Astrocyte of the cerebellum (primary cell): ENCODE results near the gene RAPGEF4.

Experiments used
- DNase-seq: peaks from one replicate; pipeline ENCODE4 v3.0.0-alpha.2; 2011; ENCODE audit warnings: low read depth
- H3K4me3 ChIP-seq: 2 replicates; pipeline ENCODE4 v1.5.1; 2011; ENCODE audit warnings: mild to moderate bottlenecking, low read depth, low read length, moderate library complexity
- CTCF ChIP-seq: IDR thresholded peaks from 2 replicates; pipeline ENCODE4 v1.5.1; 2012; ENCODE audit warnings: low read length, low read depth, moderate library complexity, mild to moderate bottlenecking; ENCODE audit errors: missing control alignments
- in situ Hi-C: cut with HindIII; loops from 2 replicates; pipeline ENCODE4 v1.10.0; 2017; ENCODE audit warnings: low sequenced_read_pairs

Gene RAPGEF4

GRCh38 chr2:172986040-172986439 is 250.4 kb downstream of the RAPGEF4 start:
- DNase-seq: no peak
- no peak for TF ChIP-seq CTCF

GRCh38 chr2:172988728-172989127 is 253.1 kb downstream of the RAPGEF4 start:
- H3K4me3 ChIP-seq: no peak overlapping the region
- DNase-seq: no peak
- in situ Hi-C loops: no loop called here
- no peak for TF ChIP-seq CTCF

More at GRCh38 chr2:172986040-172986439, 250.4 kb downstream of the RAPGEF4 start:
- in situ Hi-C loops: no loop called here
- no peak overlapping the region for H3K4me3 ChIP-seq

GRCh38 chr2:172991031-172991430 is 255.4 kb downstream of the RAPGEF4 start:
- H3K4me3 ChIP-seq: no peak overlapping the region
- TF ChIP-seq CTCF: no peak
- in situ Hi-C loops: no loop called here
- DNase-seq: no peak

- DNase-seq: no peak
- in situ Hi-C loops: no loop called here
- H3K4me3 ChIP-seq: no peak overlapping the region
- no peak for TF ChIP-seq CTCF
Observed at GRCh38 chr2:172993139-172993538, 257.5 kb downstream of the RAPGEF4 start.

GRCh38 chr2:172993931-172994717 is 258.5 kb downstream of the RAPGEF4 start:
- H3K4me3 ChIP-seq: no peak overlapping the region
- in situ Hi-C loops: no loop called here
- no peak for DNase-seq
- TF ChIP-seq CTCF: no peak

GRCh38 chr2:172994864-172995263 is 259.2 kb downstream of the RAPGEF4 start:
- no peak overlapping the region for H3K4me3 ChIP-seq
- no peak for TF ChIP-seq CTCF
- in situ Hi-C loops: no loop called here
- DNase-seq: no peak
